GM12878 (cell line): ENCODE measurements around the gene UGT8.

Experiments used
- CTCF ChIP-seq, 3 experiments: IDR thresholded peaks in 2 of 3; conservative IDR thresholded peaks in 1 of 3; 2 replicates each; pipeline ENCODE4 v1.5.1; 2011; ENCODE audit warnings: low read depth in 3 of 3, low read length in 3 of 3, mild to moderate bottlenecking in 3 of 3, control low read depth in 2 of 3, moderate library complexity in 2 of 3, inconsistent platforms in 1 of 3, mixed read lengths in 1 of 3; ENCODE audit not compliant: control insufficient read depth in 2 of 3, insufficient read depth in 1 of 3; ENCODE audit errors: extremely low read depth in 1 of 3
- E2F4 ChIP-seq: IDR thresholded peaks from 2 replicates; pipeline ENCODE4 v1.6.1; 2012; ENCODE audit warnings: low read depth, low read length, improper control_type of control experiment
- EP300 ChIP-seq, 2 experiments: fragments of 150-350 bp in 1 of 2; IDR thresholded peaks; 2 replicates each; pipeline ENCODE4 v1.6.1; 2011 to 2012; ENCODE audit warnings: low read depth in 2 of 2, low read length in 2 of 2, borderline replicate concordance in 1 of 2, improper control_type of control experiment in 1 of 2, inconsistent platforms in 1 of 2; ENCODE audit not compliant: control insufficient read depth in 1 of 2
- EZH2 ChIP-seq: IDR thresholded peaks from 2 replicates; pipeline ENCODE4 v1.6.1; 2012; ENCODE audit warnings: low read depth, mild to moderate bottlenecking, control low read depth, inconsistent platforms, low read length, borderline replicate concordance; ENCODE audit not compliant: control insufficient read depth
- IRF4 ChIP-seq: IDR thresholded peaks from 2 replicates; pipeline ENCODE4 v1.6.1; 2011; ENCODE audit warnings: low read depth, low read length
- MYC ChIP-seq: IDR thresholded peaks from 2 replicates; pipeline ENCODE4 v1.6.1; 2011; ENCODE audit warnings: mild to moderate bottlenecking, low read length, moderate library complexity, inconsistent platforms; ENCODE audit not compliant: insufficient read depth, insufficient replicate concordance, insufficient read length, severe bottlenecking
- POLR2A ChIP-seq: IDR thresholded peaks from 2 replicates; pipeline ENCODE4 v1.6.1; 2011; ENCODE audit warnings: low read depth, mild to moderate bottlenecking, low read length
- POLR2AphosphoS5 ChIP-seq: IDR thresholded peaks from 2 replicates; pipeline ENCODE4 v1.6.1; 2011; ENCODE audit warnings: mild to moderate bottlenecking, low read length, inconsistent platforms
- SP1 ChIP-seq: IDR thresholded peaks from one replicate; pipeline ENCODE4 v1.6.1; 2011; ENCODE audit warnings: low read depth, low read length
- ZBED1 ChIP-seq: IDR thresholded peaks from 2 replicates; pipeline ENCODE4 v1.6.1; 2016; ENCODE audit warnings: borderline replicate concordance
- ZNF687 ChIP-seq: fragments of 450-650 bp; IDR thresholded peaks from 2 replicates; pipeline ENCODE4 v1.6.1; 2017; ENCODE audit warnings: mild to moderate bottlenecking, moderate library complexity

GRCh38 chr4:114654592-114654991 is 56.0 kb downstream of the UGT8 start:
- TF ChIP-seq IRF4 = no peak
- no peak for TF ChIP-seq SP1
- TF ChIP-seq CTCF (IDR thresholded peaks at IDR 0.05 in 2 of 3, conservative IDR thresholded peaks at IDR 0.05 in 1 of 3; ENCODE audit: control insufficient read depth in 2 of 3, extremely low read depth in 1 of 3, insufficient read depth in 1 of 3, low read depth in 3 of 3, low read length in 3 of 3) = peak in 1 of 3 experiments; percentile 11; a peak in 1 of 6 replicates
- TF ChIP-seq E2F4 = no peak
- TF ChIP-seq ZBED1 = no peak
- no peak for TF ChIP-seq POLR2A
- no peak for TF ChIP-seq EZH2
- TF ChIP-seq ZNF687 = no peak
- no peak for TF ChIP-seq MYC
- TF ChIP-seq EP300 (IDR thresholded peaks at IDR 0.05; ENCODE audit: borderline replicate concordance in 1 of 2, control insufficient read depth in 1 of 2, low read depth in 2 of 2, low read length in 2 of 2) = no peak
- no peak for TF ChIP-seq POLR2AphosphoS5
